Measurements from ENCODE around the gene CSNK1D. TPM values are rescaled to one million over a fixed set of nuclear protein-coding genes. Genes with fewer than 3 reads are reported as not detected.

CSNK1D gene
- total RNA-seq, 6 experiments from 2014 or later: 116 to 128 (median 118) TPM

DNA sequence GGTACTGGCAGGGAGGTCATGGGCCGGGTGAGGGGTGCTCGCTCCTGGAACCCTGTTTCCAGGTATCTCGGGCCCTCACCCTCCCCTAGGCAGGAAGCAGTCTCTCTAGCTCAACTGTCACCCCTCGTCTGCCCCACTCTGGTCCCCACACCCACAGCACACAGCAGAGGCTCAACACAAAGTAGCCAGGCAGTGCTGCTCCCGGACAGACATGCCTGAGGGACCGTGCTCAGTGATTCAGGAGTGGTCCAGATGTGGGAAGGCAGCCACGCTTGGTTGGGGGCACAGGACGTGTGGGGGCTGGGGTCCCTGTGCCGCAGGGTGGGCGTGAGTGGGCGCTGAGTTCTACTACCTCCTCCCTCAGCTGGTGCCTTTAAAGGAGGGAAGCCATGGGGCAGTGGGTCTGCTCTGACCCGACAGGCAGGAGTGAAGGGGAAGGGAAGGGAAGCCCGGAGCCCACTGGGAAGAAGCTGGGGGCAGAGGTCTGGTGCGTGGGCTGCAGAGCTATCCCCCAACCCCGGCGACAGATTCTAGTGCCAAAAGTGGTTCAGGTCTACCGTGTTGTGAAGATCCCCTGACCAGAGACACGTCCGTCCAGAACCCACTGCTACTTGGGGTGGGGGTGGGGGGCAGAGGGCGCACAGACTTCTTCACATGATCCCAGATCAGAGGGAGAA, 32.9 kb downstream of the CSNK1D start:
- Mint-ChIP-seq H3K27ac (peak overlapping the region; percentile 87), H3K4me3 (peak overlapping the region; percentile 56), H3K36me3 (ENCODE audit: low read depth) (peaks cover 37% of the 10 kb centered on the region), H3K9me3 (peaks cover 26% of the 10 kb centered on the region), H3K27me3 (ENCODE audit: insufficient read depth) (peaks cover 60% of the 10 kb centered on the region), H3K4me1 (ENCODE audit: low read depth) (peaks cover 59% of the 10 kb centered on the region)
- no peak for DNase-seq
- TF ChIP-seq, protein P1, sequence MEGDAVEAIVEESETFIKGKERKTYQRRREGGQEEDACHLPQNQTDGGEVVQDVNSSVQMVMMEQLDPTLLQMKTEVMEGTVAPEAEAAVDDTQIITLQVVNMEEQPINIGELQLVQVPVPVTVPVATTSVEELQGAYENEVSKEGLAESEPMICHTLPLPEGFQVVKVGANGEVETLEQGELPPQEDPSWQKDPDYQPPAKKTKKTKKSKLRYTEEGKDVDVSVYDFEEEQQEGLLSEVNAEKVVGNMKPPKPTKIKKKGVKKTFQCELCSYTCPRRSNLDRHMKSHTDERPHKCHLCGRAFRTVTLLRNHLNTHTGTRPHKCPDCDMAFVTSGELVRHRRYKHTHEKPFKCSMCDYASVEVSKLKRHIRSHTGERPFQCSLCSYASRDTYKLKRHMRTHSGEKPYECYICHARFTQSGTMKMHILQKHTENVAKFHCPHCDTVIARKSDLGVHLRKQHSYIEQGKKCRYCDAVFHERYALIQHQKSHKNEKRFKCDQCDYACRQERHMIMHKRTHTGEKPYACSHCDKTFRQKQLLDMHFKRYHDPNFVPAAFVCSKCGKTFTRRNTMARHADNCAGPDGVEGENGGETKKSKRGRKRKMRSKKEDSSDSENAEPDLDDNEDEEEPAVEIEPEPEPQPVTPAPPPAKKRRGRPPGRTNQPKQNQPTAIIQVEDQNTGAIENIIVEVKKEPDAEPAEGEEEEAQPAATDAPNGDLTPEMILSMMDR (IDR thresholded peaks at IDR 0.05): peak; percentile 4; the same call in 1 of the 2 replicates

DNA sequence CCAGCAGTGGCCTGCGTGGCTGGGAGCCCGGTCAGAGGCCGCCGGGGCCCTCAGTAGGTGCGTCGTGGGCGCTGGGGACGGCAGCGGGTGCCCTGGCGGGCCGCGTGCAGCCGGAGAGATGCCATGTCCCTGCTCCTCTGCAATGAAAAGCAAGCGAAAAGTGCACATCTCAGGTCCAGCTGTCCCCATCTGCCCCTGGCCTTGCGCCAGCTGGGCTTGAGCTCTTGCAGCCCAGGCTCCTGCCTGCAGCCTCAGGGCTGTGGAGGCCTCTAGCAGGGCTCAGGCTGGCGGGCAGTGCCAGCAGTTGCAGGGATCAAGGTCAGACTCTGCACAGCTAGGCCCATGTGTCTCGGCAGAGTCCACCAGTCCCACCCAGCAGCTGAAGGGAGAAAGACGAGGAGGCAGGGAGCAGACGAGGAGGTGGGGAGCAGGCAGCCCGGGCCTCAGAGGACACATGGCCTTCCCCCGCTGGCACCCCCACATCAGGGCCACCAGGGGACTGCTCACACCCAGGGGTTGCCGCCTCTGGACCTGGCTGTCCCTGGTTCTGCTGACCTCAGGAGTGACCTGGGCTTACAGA, 33.5 kb downstream of the CSNK1D start:
- TF ChIP-seq, protein P1 (IDR thresholded peaks at IDR 0.05): peak; percentile 5; the same call in 1 of the 2 replicates
- Mint-ChIP-seq H3K27me3 (ENCODE audit: insufficient read depth) (peaks cover 57% of the 10 kb centered on the region), H3K9me3 (peaks cover 21% of the 10 kb centered on the region), H3K27ac (peak overlapping the region; percentile 87), H3K4me1 (ENCODE audit: low read depth) (peaks cover 62% of the 10 kb centered on the region), H3K36me3 (ENCODE audit: low read depth) (peaks cover 31% of the 10 kb centered on the region), H3K4me3 (peak overlapping the region; percentile 56; the same call in 1 of the 2 replicates)
- no peak for DNase-seq

DNA sequence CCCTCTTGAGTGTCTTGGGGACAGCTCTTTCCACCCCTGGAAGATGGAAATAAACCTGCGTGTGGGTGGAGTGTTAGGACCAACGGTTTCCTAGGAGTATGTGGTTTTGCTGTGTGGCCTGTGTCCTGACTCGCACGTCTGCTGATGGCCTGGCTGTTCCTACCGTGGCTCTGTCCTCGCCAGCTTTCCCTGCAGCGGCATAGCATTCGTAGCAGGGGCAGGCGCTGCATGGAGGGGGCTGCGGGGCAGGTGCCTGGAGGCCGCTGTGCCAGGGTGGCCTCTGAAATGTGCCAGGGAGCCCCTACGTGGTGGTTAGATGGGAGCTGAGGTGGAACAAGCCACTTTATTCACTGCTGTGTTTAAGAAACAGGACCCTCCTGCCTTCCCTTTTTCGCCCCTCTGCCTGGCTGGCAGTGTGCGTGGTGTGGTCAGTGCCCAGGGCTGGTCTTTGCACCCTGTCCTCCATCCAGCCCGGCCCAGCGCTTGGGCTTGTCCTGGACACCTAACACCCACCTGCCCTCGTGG, 34.0 kb downstream of the CSNK1D start:
- peaks cover 61% of the 10 kb centered on the region for H3K4me1 Mint-ChIP-seq (ENCODE audit: low read depth)
- peaks cover 16% of the 10 kb centered on the region for H3K9me3 Mint-ChIP-seq

DNA sequence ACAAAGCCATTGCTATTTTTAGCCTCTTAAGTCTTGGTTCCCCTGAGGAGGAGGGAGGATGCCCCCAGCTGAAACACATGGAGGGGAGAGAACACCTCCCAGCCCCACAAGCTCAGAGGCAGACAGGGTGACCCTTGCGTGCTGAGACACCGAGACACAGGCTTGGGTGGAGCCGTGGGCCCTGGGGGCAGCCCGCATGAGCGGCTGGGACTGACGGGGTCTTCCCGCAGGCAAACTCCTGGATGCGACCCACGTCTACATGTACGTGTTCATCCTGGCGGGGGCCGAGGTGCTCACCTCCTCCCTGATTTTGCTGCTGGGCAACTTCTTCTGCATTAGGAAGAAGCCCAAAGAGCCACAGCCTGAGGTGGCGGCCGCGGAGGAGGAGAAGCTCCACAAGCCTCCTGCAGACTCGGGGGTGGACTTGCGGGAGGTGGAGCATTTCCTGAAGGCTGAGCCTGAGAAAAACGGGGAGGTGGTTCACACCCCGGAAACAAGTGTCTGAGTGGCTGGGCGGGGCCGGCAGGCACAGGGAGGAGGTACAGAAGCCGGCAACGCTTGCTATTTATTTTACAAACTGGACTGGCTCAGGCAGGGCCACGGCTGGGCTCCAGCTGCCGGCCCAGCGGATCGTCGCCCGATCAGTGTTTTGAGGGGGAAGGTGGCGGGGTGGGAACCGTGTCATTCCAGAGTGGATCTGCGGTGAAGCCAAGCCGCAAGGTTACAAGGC, 34.9 kb downstream of the CSNK1D start:
- Mint-ChIP-seq H3K36me3 (ENCODE audit: low read depth) (peaks cover 17% of the 10 kb centered on the region), H3K4me1 (ENCODE audit: low read depth) (peaks cover 53% of the 10 kb centered on the region), H3K4me3 (peak overlapping the region; percentile 63), H3K9me3 (peaks cover 8% of the 10 kb centered on the region), H3K27ac (peak overlapping the region; percentile 87), H3K27me3 (ENCODE audit: insufficient read depth) (peaks cover 45% of the 10 kb centered on the region)
- TF ChIP-seq, protein P1 (IDR thresholded peaks at IDR 0.05): no peak
- DNase-seq: peak; percentile 81

More for the DNA sequence above, 34.0 kb downstream of the CSNK1D start:
- DNase-seq: no peak
- peaks cover 53% of the 10 kb centered on the region for H3K27me3 Mint-ChIP-seq (ENCODE audit: insufficient read depth)
- H3K27ac Mint-ChIP-seq: peak overlapping the region; percentile 87
- no peak overlapping the region; the same call in 1 of the 2 replicates for H3K4me3 Mint-ChIP-seq
- H3K36me3 Mint-ChIP-seq (ENCODE audit: low read depth): peaks cover 25% of the 10 kb centered on the region
- TF ChIP-seq, protein P1 (IDR thresholded peaks at IDR 0.05): no peak

DNA sequence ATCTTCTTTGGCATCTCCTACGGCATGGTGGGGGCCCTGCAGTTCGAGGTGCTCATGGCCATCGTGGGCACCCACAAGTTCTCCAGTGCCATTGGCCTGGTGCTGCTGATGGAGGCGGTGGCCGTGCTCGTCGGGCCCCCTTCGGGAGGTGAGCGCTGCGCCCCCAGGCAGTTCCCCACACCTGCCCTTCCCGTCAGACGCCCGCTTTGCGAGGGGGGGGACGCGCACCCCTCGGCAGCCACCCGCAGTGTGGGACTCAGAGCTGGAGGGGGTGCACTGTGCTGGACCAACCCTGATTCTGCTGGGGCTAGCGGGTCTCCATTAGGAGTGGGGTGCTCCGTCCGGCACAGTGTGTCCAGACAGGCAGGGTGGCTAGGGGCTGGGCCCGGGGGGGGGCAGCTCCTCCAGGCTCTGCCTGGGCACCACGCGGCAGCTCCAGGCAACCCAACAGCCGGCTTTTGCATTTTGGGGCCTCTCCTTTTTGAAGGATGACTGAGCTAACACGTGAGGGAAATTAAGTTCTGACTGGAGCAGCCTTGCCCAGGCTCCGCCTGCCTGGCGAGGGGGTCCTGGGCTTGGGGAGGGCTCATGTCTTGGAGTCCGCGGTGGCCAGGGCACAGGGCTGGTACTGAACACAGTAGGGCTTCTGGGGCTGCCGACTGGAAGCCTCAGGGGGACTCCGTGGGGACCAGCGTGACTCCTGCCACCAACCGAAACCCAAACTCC, 35.6 kb downstream of the CSNK1D start:
- H3K4me1 Mint-ChIP-seq (ENCODE audit: low read depth): peaks cover 49% of the 10 kb centered on the region
- H3K9me3 Mint-ChIP-seq: peaks cover 4% of the 10 kb centered on the region
- peaks cover 41% of the 10 kb centered on the region for H3K27me3 Mint-ChIP-seq (ENCODE audit: insufficient read depth)
- no peak for DNase-seq
- H3K4me3 Mint-ChIP-seq: peak overlapping the region; percentile 63; the same call in 1 of the 2 replicates
- peak overlapping the region; percentile 87 for H3K27ac Mint-ChIP-seq
- TF ChIP-seq, protein P1 (IDR thresholded peaks at IDR 0.05): no peak
- peaks cover 10% of the 10 kb centered on the region; the same call in 1 of the 2 replicates for H3K36me3 Mint-ChIP-seq (ENCODE audit: low read depth)

All from HFFc6 (cell line).